Uterus (tissue), 2 donors: ENCODE results near the gene SINHCAF.

Source experiments
- POLR2A ChIP-seq, 2 donors: fragments of 450-650 bp; IDR thresholded peaks; one replicate each; pipeline ENCODE4 v1.6.1; 2016; ENCODE audit warnings: antibody characterized with exemption in 2 of 2, mild to moderate bottlenecking in 1 of 2, moderate library complexity in 1 of 2
- TF ChIP-seq, protein P1 (sequence below), 4 experiments: fragments of 200-600 bp in 2 of 4; fragments of 450-650 bp in 2 of 4; sonication (generic) in 2 of 4; IDR thresholded peaks; one replicate each; pipeline ENCODE4 v1.5.1; 2016 to 2019; ENCODE audit warnings: antibody characterized with exemption in 4 of 4, mild to moderate bottlenecking in 2 of 4, moderate library complexity in 1 of 4

GRCh38 chr12:31321186-31321896, 4.6 kb downstream of the SINHCAF start:
- TF ChIP-seq, protein P1, sequence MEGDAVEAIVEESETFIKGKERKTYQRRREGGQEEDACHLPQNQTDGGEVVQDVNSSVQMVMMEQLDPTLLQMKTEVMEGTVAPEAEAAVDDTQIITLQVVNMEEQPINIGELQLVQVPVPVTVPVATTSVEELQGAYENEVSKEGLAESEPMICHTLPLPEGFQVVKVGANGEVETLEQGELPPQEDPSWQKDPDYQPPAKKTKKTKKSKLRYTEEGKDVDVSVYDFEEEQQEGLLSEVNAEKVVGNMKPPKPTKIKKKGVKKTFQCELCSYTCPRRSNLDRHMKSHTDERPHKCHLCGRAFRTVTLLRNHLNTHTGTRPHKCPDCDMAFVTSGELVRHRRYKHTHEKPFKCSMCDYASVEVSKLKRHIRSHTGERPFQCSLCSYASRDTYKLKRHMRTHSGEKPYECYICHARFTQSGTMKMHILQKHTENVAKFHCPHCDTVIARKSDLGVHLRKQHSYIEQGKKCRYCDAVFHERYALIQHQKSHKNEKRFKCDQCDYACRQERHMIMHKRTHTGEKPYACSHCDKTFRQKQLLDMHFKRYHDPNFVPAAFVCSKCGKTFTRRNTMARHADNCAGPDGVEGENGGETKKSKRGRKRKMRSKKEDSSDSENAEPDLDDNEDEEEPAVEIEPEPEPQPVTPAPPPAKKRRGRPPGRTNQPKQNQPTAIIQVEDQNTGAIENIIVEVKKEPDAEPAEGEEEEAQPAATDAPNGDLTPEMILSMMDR (IDR thresholded peaks at IDR 0.05), result no peak
- TF ChIP-seq POLR2A (IDR thresholded peaks at IDR 0.05), result no peak
